Stimulated activated naive CD4-positive, alpha-beta T cell (primary cell): Measurements from ENCODE around the gene HS3ST3B1.

Experiments
- DNase-seq, 6 experiments: peaks; one replicate each; lab custom pipeline; 2025; lab: John Stamatoyannopoulos, UW

HS3ST3B1 gene

GRCh38 chr17:14303343-14304221 lies 2.7 kb downstream of the HS3ST3B1 start:
- peak; percentile 21 to 48 (median 38) for DNase-seq

GRCh38 chr17:14304222-14304772 lies 3.4 kb downstream of the HS3ST3B1 start:
- DNase-seq, result no peak

GRCh38 chr17:14304773-14305517 lies 4.1 kb downstream of the HS3ST3B1 start:
- DNase-seq, result no peak

GRCh38 chr17:14305785-14306496 lies 5.1 kb downstream of the HS3ST3B1 start:
- no peak for DNase-seq

- no peak for DNase-seq
Observed at GRCh38 chr17:14306596-14306995, 5.7 kb downstream of the HS3ST3B1 start.

GRCh38 chr17:14307560-14308024 lies 6.7 kb downstream of the HS3ST3B1 start:
- no peak for DNase-seq

DNA sequence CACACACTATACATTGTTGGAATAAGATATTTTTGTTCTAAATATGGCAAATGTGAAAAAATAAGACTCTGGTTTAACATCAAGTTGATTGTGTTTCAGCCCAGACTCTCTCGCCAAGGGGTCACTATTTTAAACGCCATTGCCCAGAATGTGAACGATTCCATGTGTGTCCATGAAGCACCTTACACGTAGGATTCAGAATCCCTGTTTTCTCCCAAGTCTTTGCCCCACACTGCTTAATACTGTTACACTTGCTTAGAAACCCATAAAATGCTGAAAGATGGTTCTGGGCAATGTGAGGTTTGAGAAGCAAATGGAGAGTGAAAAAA lies 7.7 kb downstream of the HS3ST3B1 start:
- DNase-seq, result no peak

DNA sequence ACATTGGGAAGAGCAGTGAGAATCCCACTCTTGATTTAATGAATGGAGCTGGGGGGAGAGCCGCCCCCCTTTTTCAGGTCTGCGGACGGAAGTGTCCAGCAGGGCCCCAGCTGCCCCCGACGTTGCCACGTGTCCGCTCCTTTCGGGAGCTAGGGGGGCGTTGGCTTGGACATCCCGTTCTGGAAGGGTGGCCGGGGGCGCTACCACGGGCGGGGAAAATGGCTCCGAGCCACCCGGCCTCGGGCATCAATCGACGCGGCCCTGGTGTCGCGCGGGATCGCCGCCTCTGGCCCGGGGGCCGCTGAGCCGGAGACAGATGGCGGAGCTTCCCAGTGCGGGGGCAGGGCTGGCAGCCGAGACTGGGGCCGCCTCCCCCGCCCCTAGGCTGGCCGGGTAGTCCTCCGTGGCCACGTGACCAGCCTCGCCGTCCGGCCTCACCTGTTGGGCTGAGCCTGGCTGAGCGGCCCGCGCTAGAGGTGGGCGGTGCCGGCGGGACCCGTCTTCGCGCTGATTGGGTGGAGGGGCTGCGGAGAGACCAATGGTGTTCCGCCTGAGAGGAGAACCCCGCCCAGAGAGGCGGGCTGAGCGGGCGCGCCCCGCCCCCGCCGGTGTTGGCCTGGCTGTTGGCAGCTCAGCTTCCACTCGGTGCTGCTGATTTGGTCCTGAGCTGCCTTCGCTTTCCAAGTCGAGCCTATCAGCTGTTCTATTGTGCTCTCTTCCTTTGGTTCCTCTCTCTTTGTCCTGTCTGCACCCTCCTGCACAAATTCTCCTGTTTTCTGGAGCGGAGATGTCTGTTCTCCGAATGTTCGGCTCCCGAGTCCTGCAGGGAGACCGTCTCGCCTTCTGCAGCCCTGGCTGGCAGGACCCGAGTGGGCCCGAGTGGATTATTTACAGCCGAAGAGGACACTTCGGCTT lies 8.3 kb downstream of the HS3ST3B1 start:
- DNase-seq, result peak; percentile 77 to 91 (median 90)

DNA sequence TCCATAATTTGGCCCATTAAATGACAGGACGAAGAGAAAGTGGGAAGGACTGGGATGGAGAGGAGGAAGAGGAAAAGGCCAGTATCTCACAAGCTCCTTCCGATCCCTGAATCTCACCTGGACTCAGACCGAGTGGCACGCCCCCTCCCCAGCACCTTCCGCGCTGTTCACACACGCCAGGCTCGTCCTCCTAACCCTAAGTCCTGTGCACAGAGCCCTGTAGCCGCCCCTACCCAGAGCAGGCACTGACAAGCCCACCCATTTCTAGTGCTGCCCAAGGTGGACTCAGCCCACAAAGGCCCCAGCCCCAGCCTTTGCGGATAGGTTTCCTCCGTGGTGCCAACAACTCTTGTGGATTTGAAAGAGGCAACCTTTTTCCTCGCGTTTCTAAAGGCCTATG lies 9.2 kb downstream of the HS3ST3B1 start:
- DNase-seq, result no peak

DNA sequence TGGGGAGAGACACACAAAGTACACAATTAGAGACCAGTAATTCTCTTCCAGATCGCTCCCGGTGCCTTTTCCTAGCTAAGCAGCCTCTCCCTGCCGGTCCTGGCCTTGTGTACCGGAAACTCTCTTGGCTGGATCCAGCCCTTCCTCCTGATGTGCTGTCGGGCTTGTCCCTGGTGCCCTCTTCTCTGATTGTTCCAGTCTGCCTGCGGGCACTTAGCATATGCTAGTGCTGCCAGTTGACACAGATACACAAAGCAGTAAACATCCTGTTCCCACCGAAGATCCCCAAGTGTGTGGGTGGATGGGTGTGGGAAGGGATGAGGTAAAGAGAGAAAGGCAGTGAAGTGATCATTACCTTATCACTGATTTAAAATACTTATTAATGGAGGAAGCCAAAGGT lies 9.7 kb downstream of the HS3ST3B1 start:
- no peak for DNase-seq

DNA sequence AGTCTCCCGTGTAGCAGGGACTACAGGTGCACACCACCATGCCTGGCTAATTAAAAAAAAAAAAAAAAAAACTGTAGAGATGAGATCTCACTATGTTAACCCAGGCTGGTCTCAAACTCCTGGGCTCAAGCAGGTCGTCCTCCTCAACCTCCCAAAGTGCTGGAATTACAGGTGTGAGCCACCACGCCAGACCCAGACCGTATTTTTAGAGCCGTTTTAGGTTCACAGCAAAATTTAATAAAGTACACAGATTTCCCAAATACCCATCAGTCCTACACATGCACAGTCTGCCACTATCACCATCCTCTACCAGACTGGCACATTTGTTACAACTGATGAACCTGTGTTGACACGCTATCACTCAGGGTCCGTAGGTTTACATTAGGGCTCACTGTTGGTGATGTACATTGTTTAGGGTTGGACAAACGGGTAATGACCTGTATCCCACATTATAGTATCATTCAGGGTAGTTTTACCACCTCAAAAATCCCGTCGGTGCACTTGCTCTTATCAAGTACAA lies 10.4 kb downstream of the HS3ST3B1 start:
- DNase-seq, result no peak

DNA sequence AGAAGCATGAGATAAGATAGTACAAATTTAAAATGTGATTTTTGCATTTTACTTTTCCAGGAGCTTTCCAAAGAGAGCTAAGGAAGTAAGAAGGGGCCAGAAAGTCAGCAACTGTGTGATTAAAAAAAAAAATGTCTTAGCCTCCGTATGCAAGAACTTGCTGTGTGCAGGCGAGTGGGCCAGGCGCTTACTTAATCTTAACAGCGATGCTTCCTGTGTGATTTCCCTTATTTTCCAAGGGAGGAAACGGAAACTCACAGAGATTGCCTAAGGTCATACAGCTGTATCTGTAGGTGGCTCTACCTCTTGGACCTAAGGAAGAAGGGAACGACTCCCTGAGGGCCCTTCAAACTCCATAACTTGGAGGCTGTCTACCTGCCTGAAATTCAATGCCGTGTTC lies 11.1 kb downstream of the HS3ST3B1 start:
- no peak for DNase-seq

DNA sequence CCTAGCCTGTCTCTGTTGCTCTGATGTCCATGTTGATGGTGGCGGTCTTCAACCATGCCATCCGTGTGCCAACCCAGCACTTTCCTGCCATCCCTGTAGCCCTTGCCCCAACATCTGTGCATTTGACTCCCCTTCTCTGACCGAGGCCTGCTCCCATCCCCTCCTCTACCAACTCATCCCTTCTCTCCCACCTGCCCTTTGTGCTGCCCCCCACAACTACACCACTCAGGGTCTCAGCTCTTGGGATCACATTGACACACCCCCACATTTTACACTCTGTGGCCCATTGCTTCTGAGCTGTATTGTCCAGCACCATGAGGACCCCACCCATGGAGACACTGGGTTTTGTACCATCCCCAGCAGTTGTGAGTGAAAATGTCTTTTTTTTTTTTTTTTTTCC lies 11.6 kb downstream of the HS3ST3B1 start:
- no peak for DNase-seq

DNA sequence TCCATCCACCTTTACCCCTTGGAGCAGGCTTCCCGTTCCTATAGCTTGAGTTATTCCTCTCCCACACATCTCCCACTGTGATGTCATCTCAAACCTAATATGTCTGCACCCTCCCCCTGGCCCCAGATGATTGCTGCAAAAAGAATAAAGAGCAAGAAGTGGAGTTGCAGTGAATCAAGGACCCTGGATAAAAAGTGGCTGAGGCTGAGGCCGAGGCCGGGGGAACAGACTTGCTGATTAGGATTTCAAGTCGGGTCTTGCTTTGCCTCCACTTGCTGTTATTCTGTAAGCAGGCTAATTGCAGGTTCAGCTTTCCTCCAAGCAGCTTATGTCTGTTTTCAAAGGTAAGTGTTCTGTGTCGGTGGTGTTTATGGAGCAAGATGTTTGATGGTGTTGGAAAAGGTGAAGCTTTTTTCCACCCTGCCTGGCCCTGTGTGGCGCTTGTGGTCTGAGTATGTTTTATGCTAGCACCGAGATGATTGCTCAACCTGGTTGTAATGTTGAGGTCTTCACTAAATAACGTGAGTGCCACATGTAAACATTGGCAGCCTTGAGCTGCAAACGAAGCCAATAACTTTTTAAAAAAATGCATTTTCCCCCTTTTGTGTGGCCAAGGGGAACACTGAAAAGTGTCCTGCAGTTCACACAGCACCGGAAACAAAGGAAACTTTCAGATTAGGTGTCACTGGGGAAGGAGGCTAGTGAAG lies 15.4 kb downstream of the HS3ST3B1 start:
- no peak for DNase-seq

DNA sequence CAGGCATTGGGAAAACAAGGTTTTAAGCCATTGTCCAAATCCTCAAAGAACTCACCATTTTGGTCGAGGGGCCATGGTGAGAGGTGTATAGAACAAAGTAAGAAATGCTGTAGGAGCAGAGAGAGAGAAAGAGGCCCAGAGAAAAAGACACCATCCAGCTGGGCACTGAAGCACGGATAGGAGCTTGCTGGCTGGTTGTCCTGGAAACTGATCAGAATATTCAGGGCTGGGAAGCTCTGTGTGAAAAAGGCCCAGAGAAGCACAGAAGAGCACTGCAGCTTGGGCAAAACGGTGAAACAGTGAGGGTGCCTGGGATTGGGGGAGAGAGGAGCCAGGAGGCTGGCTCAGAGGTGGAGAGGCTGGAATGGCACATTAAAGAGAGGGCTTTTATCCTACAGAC lies 16.5 kb downstream of the HS3ST3B1 start:
- no peak for DNase-seq

- no peak for DNase-seq
Observed at GRCh38 chr17:14318109-14318917, 17.4 kb downstream of the HS3ST3B1 start.

DNA sequence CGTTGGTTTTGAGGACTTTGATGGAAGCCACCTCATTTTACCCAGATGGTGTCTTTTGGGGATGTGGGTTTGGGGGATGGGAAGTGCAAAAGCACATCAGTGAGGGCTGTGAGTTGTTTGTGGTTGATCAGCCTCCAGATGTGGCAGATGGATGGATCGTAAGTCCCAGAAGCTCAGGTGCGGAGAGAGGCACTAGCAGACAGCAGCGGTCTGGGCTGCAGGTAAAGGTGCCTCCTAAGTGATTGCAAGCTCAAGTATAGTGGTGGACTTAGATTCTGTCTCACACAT lies 18.0 kb downstream of the HS3ST3B1 start:
- peak in 1 of 6 experiments; percentile 19 for DNase-seq

DNA sequence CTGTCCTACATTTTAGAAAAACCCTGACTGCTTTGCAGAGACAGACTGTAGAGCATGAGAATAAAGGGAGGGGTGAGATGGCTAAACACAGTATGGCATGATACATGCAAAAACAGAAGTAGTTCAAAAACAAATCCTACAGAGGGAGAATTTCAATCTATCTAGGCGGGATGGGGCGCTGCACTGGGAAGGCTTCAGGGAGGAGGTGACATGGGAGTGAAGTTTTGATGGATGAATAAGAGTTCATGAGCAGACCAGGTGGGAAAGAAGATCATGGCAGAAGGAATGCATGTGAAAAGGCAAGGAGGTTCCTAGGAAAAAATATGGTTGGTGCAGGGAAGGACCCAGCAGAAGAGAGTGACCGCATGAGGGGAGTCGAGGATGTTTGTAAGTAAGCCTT lies 19.2 kb downstream of the HS3ST3B1 start:
- no peak for DNase-seq

GRCh38 chr17:14320734-14321475 lies 20.0 kb downstream of the HS3ST3B1 start:
- no peak for DNase-seq
